Erythroblast (primary cell): ENCODE measurements around the gene MLN.

Experiments used
- DNase-seq, 2 experiments: peaks; one replicate each; lab custom pipeline; 2025; lab: John Stamatoyannopoulos, UW
- GATA1 ChIP-seq: IDR thresholded peaks from 2 replicates; pipeline ENCODE4 v1.6.1; 2011; ENCODE audit warnings: low read depth, mild to moderate bottlenecking, control low read depth, low read length, moderate library complexity
- POLR2A ChIP-seq: IDR thresholded peaks from 2 replicates; pipeline ENCODE4 v1.6.1; 2011; ENCODE audit warnings: mild to moderate bottlenecking, low read length

The MLN gene

DNA sequence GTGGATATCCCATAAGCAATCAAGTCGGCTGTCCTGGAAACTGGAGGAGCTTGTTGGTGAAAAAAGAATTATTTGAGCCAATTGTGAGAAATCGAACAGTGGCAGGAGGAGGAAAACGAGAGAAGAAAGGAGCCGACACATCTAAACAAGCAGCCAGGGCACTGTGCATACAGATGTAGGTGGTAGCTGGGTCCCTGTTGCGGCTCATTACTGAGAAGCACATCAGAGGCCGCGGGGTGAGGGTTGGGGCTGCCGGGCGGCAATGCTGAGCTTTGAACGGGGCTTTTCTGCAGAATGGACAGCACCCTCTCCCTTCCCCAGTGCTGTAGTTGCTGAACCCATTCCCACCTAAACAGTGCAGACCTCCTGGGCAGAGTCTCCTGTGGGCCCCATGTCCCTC is 10.8 kb downstream of the MLN start:
- no peak for TF ChIP-seq GATA1
- TF ChIP-seq POLR2A = no peak
- DNase-seq = no peak

GRCh38 chr6:33791620-33792019 is 12.2 kb downstream of the MLN start:
- no peak for TF ChIP-seq GATA1
- no peak for TF ChIP-seq POLR2A
- DNase-seq = no peak

DNA sequence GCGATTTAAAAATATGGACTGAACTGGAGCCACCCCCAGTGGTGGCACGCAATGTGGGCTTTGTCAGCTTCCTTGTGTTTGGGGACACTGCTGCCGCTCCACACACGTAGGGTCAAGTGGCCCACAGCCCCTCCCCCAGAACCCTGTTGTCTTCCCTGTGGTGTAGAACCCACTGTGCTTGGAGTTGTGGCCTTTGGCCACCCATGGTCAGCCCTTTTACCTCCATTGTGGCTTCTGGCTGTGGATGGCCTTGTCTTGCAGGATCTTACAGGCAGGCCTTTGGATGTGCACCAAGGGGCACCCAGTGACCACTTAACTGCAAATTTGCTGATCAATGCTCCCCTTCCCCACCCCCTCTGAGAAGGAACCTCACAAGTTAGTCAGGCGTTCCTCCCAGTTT is 12.9 kb downstream of the MLN start:
- DNase-seq = no peak
- no peak for TF ChIP-seq POLR2A
- TF ChIP-seq GATA1 = no peak

DNA sequence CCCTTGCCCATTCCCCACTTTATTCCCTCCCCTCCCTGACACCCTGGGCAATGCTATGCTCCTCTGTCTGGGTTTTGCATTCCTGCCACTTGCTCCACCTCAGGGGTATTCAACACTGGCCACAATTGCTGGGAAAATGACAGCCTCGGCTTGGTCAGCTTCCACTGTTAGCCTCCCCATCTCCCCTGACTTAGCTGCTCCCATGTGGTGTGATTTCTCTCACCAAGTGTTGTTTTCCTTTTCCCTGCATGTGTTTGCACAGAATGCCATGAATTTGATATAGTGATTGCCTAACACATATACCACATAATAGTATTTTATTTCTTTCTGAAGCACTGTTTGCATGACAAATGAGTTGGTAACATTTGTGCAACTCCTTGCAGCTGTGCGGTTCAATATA is 13.4 kb downstream of the MLN start:
- DNase-seq = no peak
- TF ChIP-seq POLR2A (no peak), GATA1 (no peak)

- no peak for TF ChIP-seq POLR2A
- no peak for DNase-seq
Observed at GRCh38 chr6:33789550-33789895, 14.3 kb downstream of the MLN start.

GRCh38 chr6:33788694-33789549 is 14.9 kb downstream of the MLN start, which contains the start of gene LEMD2:
Gene LEMD2, minus strand, starts transcription at chr6:33789130. Its CDS starts 14 bp downstream, at chr6:33789116.
- peak; percentile 94 to 97 for DNase-seq
- TF ChIP-seq GATA1 = no peak
- TF ChIP-seq POLR2A = peak; percentile 75

GRCh38 chr6:33787954-33788693 is 15.7 kb downstream of the MLN start:
- DNase-seq = peak; percentile 62 to 76
- TF ChIP-seq GATA1 (no peak), POLR2A (no peak)

DNA sequence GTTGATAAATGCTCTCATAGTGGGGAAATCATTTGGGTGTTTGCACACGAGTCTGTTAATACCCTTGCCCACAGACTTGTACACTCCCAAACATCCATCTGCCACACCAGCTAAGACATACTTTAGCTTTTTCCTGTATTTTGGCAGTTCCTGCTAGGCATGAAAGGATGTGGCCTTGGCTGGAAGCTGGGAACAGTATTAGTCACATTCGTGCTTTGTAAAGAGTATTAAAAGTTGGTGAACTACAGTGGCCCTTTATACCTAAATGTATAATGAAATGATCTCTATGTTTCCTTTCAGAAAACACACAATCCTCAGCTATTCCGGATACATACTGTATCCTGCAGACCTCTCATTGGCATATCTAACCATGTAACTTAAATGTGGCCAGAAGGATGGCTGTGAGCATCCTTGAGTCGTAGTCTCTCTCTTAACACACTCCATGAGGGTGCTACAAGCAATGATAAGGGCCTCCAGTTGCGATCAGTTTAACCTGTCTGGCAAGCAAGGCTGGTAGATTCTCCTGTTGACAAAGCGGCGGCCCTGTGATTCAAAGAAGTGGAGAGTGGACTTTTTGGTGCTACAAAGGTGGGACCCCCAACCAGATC is 16.4 kb downstream of the MLN start:
- DNase-seq = peak; percentile 50 to 56
- TF ChIP-seq GATA1 (no peak), POLR2A (no peak)

GRCh38 chr6:33786736-33787135 is 17.1 kb downstream of the MLN start:
- TF ChIP-seq GATA1 = no peak
- no peak for TF ChIP-seq POLR2A
- no peak for DNase-seq

DNA sequence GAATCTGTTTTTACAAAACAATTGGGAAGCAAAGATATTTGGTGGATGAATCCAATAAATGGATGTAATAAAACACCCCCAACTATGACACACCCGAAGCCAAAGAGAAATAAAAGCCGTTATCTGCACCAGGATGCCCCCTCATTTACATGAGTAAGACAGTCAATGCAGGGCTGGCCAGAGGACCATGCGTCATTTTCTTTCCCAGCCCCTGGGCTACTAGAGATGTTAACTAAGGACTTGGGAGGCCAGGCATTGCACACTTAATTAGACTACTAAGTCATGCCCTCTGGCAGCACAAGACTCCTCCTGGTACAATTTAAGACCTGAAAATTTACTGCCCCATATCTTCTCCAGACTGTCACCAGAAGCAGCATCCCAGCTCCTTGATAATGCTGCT is 18.0 kb downstream of the MLN start:
- TF ChIP-seq GATA1 (no peak), POLR2A (no peak)
- DNase-seq = no peak

- TF ChIP-seq GATA1 = no peak
- TF ChIP-seq POLR2A = no peak
Observed at GRCh38 chr6:33784787-33785186, 19.0 kb downstream of the MLN start.

DNA sequence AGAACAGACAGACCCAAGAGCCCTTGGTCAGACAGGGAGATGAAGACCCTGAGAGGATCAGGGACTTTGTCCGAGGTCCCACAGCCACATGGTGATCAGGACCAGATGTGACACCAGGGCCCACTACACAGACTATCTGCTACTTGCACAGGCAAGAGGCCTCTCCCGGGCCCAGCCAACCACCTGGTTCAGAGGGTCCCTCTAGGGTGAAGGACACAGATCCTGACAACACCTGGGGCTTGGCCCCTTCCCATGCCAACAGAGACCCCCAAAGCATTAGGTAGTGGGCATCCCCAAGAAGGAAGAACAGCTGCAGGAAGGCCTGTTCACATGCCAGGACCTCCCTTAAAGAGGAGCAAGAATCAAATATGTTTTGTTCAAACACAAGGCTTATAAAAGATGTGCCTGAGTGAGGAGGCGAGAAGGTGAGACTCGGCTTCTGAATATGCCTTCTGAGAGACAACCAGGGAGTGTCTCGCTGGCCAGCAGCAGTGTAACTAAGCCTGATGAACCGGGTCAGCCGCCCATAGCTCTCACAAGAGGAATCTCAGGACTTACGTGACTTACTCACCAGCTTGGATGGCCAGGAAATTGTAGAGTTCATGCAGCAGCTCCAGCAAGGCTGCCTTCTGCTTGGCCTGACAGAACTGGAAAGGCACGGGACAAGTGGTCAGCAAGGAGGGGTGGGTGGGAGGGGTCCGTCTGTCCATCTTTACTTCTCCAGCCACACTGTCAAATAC is 19.9 kb downstream of the MLN start:
- DNase-seq = no peak
- TF ChIP-seq GATA1 = no peak

More at GRCh38 chr6:33784787-33785186, 19.0 kb downstream of the MLN start:
- no peak for DNase-seq

GRCh38 chr6:33782561-33782960 is 21.2 kb downstream of the MLN start:
- no peak for TF ChIP-seq POLR2A
- TF ChIP-seq GATA1 = no peak
- no peak for DNase-seq
